Ascending aorta (tissue), 2 donors: ENCODE measurements around the gene RIPK3. TPM values are rescaled to one million over a fixed set of nuclear protein-coding genes. Genes with fewer than 3 reads are reported as not detected.
A peak's percentile ranks its signal among the peaks of the same experiment; 100 is the strongest.

ENCODE experiments used
- DNase-seq, 2 donors: peaks; one replicate each; pipeline ENCODE4 v3.0.0-alpha.2; 2019; ENCODE audit warnings: low spot score in 2 of 2
- H3K27ac ChIP-seq, 2 donors: fragments of 200-600 bp; sonication (generic); one replicate each; pipeline ENCODE4 v1.5.1; 2016 to 2017; ENCODE audit warnings: mild to moderate bottlenecking in 1 of 2
- H3K27me3 ChIP-seq: fragments of 200-600 bp; sonication (generic); one replicate; pipeline ENCODE4 v1.5.1; 2017
- H3K36me3 ChIP-seq, 2 donors: fragments of 200-600 bp; sonication (generic); one replicate each; pipeline ENCODE4 v1.5.1; 2016
- H3K4me1 ChIP-seq, 2 donors: fragments of 200-600 bp; sonication (generic); one replicate each; pipeline ENCODE4 v1.5.1; 2016 to 2017; ENCODE audit warnings: mild to moderate bottlenecking in 1 of 2
- H3K4me3 ChIP-seq, 2 donors: fragments of 200-600 bp; sonication (generic); one replicate each; pipeline ENCODE4 v1.5.1; 2016 to 2017; ENCODE audit warnings: mild to moderate bottlenecking in 1 of 2
- H3K9me3 ChIP-seq, 2 donors: fragments of 200-600 bp; sonication (generic); one replicate each; pipeline ENCODE4 v1.5.1; 2016
- intact Hi-C: fragments of 100-400 bp; cut with DNase I; formaldehyde crosslinking; loops from one replicate; pipeline ENCODE4 v1.15.1; 2023
- total RNA-seq: library from RNA; depleted of rRNA; stranded (reverse); fragments of >200 nt; gene quantifications from one replicate; pipeline ENCODE4 v1.1.0, GENCODE V29; 2016
- TF ChIP-seq, protein P1 (sequence below), 3 experiments: fragments of 200-600 bp in 2 of 3; fragments of 450-650 bp in 1 of 3; sonication (generic) in 2 of 3; IDR thresholded peaks; one replicate each; pipeline ENCODE4 v1.5.1; 2016 to 2019; ENCODE audit warnings: antibody characterized with exemption in 3 of 3, mild to moderate bottlenecking in 1 of 3, moderate library complexity in 1 of 3

The RIPK3 gene
- total RNA-seq, 1 donor from 2014 or later = 2.3 TPM

DNA sequence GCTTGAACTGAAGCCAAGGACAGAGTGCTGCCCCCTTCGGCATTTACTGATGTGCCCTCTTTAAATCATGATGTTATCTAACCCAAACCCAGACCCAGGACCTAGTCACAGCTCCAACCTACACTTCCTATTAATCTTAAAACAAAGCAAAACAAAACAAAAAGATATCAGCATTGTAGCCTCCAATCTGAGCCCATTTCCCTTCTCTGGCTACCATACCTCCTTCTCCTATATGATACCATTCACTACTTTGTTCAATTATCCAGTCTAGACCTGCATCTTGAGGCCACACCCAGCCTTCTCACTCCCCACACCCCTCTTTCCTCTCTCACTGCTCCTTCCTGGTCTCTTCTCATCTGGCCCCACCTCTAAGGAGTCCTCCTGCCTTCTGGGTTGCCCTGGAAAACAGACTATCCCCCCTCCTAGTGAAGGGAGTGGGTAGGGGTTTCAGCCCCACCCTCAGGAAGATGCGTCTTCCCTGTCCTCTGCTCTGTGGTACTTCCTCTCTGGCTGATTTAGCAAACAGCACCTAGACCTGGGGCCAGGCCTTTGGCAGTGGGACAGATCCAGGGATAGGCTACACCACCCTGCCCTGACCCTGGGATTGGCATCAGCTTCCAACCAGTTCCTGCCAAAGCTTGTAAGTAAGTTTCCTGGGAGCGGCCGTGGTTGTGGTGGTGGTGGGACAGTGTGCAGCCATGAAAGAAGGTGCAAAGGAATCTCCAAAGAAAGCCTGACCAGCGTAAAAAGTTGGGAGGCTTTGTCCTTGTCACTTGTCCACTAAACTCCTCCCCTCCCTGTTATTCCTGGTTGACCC is 25.2 kb downstream of the RIPK3 start:
- no peak overlapping the region for H3K27ac ChIP-seq
- H3K27me3 ChIP-seq = peaks cover 4% of the 10 kb centered on the region
- H3K4me3 ChIP-seq = no peak overlapping the region
- H3K9me3 ChIP-seq = no peaks in the 10 kb centered on the region
- TF ChIP-seq, protein P1, sequence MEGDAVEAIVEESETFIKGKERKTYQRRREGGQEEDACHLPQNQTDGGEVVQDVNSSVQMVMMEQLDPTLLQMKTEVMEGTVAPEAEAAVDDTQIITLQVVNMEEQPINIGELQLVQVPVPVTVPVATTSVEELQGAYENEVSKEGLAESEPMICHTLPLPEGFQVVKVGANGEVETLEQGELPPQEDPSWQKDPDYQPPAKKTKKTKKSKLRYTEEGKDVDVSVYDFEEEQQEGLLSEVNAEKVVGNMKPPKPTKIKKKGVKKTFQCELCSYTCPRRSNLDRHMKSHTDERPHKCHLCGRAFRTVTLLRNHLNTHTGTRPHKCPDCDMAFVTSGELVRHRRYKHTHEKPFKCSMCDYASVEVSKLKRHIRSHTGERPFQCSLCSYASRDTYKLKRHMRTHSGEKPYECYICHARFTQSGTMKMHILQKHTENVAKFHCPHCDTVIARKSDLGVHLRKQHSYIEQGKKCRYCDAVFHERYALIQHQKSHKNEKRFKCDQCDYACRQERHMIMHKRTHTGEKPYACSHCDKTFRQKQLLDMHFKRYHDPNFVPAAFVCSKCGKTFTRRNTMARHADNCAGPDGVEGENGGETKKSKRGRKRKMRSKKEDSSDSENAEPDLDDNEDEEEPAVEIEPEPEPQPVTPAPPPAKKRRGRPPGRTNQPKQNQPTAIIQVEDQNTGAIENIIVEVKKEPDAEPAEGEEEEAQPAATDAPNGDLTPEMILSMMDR (IDR thresholded peaks at IDR 0.05) = no peak
- DNase-seq = no peak
- H3K4me1 ChIP-seq = peaks cover 8 to 17% of the 10 kb centered on the region in 2 donors
- no peaks in the 10 kb centered on the region for H3K36me3 ChIP-seq
- intact Hi-C loops = no loop called here

DNA sequence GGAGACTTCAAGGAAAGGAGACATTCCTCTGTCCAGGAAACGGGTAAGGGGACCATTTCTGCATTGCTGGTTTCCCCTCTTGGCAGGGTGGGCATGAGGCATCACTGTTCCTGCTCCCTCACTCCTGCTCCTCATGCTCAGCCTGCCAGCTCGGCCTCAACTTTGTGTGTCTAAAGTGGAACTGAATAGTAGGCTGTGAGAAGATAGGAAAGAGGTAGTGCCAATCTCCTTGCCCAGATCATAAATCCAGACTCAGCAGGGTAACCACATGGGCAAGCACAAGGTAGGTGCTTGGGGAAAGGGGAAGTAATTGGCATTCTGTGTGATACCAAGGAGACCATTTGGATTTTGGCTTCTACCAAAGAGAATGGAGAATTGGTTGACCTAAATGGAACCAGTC is 25.9 kb downstream of the RIPK3 start:
- peak overlapping the region in 1 of 2 donors; percentile 19 for H3K27ac ChIP-seq
- H3K4me1 ChIP-seq = peaks cover 8 to 17% of the 10 kb centered on the region in 2 donors
- intact Hi-C loops = no loop called here

DNA sequence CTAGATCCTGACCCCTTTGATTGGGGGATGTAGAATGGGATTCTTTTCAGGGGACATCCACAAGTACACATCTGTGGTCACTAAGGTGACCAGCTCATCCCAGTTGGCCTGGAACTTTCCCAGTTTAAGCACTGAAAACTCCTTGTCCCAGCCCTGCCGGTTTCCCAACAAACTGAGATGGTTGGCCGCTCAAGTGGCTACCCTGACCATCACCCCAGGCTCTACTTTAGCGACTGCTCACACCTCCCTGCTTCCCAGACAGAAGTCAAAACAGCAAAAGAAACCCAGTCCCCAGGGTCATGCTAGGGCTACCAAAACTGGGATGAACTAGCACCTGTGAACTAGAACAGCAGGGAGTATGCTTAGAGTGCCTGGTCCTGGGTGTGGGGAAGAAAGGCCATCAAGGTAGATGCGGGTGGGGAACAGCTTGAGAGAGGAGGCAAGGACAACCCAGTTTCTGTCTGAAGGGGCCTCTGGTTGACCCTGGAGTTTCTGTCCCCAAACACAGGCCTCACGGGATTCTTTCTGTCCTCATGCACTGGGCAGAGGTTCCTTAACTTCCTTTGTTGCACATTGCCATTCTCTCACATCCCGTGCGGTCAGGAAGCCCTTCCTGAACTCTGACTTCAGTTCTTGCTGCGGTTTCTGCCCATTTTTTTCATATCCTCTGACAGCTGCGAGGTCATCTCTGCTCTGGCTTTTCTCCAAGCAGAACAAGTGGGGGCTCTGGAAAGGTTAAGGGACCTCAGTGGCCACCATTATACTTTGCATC is 26.9 kb downstream of the RIPK3 start:
- TF ChIP-seq, protein P1 (IDR thresholded peaks at IDR 0.05) = no peak
- peaks cover 4% of the 10 kb centered on the region for H3K27me3 ChIP-seq
- peaks cover 8 to 17% of the 10 kb centered on the region in 2 donors for H3K4me1 ChIP-seq
- intact Hi-C loops = no loop called here
- H3K9me3 ChIP-seq = no peaks in the 10 kb centered on the region
- no peak overlapping the region for H3K4me3 ChIP-seq
- DNase-seq = no peak
- H3K27ac ChIP-seq = peak overlapping the region; percentile 45 to 65
- no peaks in the 10 kb centered on the region for H3K36me3 ChIP-seq

More for the DNA sequence above, 25.9 kb downstream of the RIPK3 start:
- Histone ChIP-seq H3K36me3 (no peaks in the 10 kb centered on the region), H3K4me3 (no peak overlapping the region), H3K9me3 (no peaks in the 10 kb centered on the region), H3K27me3 (peaks cover 4% of the 10 kb centered on the region)
- TF ChIP-seq, protein P1 (IDR thresholded peaks at IDR 0.05) = no peak
- no peak for DNase-seq

- no peak for DNase-seq
- Histone ChIP-seq H3K27ac (peak overlapping the region; percentile 65 to 68), H3K9me3 (no peaks in the 10 kb centered on the region), H3K4me3 (peak overlapping the region; percentile 61 to 68), H3K36me3 (peaks cover 0 to 1% of the 10 kb centered on the region in 2 donors), H3K4me1 (peaks cover 8 to 20% of the 10 kb centered on the region in 2 donors), H3K27me3 (peaks cover 4% of the 10 kb centered on the region)
- intact Hi-C loops = loop anchor here (1.0 kb wide), 1 partner anchor 12 kb away; no protein-coding TSS in a partner anchor
- TF ChIP-seq, protein P1 (IDR thresholded peaks at IDR 0.05) = no peak
Measured at GRCh38 chr14:24311837-24312615, 27.8 kb downstream of the RIPK3 start.
